SIG-M5 treated with dmso at 0.1 percent for 504 hours (cell line): Measurements from ENCODE around the gene ALKBH7.
A peak's percentile ranks its signal among the peaks of the same experiment; 100 is the strongest.

Source experiments
- DNase-seq: peaks from one replicate; lab custom pipeline; 2025; ENCODE audit not compliant: unreplicated experiment; lab: John Stamatoyannopoulos, UW

ALKBH7 gene

GRCh38 chr19:6364353-6364752 is 8.2 kb upstream of the ALKBH7 start:
- DNase-seq, result no peak

GRCh38 chr19:6373096-6373812 is 660 bp downstream of the ALKBH7 start:
- peak; percentile 94 for DNase-seq

GRCh38 chr19:6373813-6374108 is 1.2 kb downstream of the ALKBH7 start:
- DNase-seq, result no peak

GRCh38 chr19:6374161-6374709 is 1.6 kb downstream of the ALKBH7 start:
- no peak for DNase-seq

- no peak for DNase-seq
Measured at GRCh38 chr19:6374711-6375410, 2.3 kb downstream of the ALKBH7 start.

GRCh38 chr19:6375411-6376010 is 2.9 kb downstream of the ALKBH7 start, which contains the start of gene PSPN:
Gene PSPN, minus strand, starts transcription at chr19:6375933. Its CDS starts 84 bp downstream, at chr19:6375849.
- DNase-seq, result no peak

- DNase-seq, result no peak
Measured at GRCh38 chr19:6376512-6377190, 4.1 kb downstream of the ALKBH7 start.

- DNase-seq, result no peak
Measured at GRCh38 chr19:6378041-6378440, 5.4 kb downstream of the ALKBH7 start.

GRCh38 chr19:6378486-6378885 is 5.9 kb downstream of the ALKBH7 start:
- DNase-seq, result no peak

- no peak for DNase-seq
Measured at GRCh38 chr19:6379744-6380143, 7.2 kb downstream of the ALKBH7 start.

GRCh38 chr19:6381030-6381750 is 8.6 kb downstream of the ALKBH7 start:
- DNase-seq, result no peak

- DNase-seq, result no peak
Measured at GRCh38 chr19:6383188-6383587, 10.6 kb downstream of the ALKBH7 start.

- no peak for DNase-seq
Measured at GRCh38 chr19:6384381-6384780, 11.8 kb downstream of the ALKBH7 start.

- no peak for DNase-seq
Measured at GRCh38 chr19:6387372-6387771, 14.8 kb downstream of the ALKBH7 start.

GRCh38 chr19:6392221-6393073 is 19.9 kb downstream of the ALKBH7 start:
- no peak for DNase-seq

- peak; percentile 84 for DNase-seq
Measured at GRCh38 chr19:6393074-6393982, 20.7 kb downstream of the ALKBH7 start, which contains the start of gene GTF2F1. Gene GTF2F1, minus strand, starts transcription at chr19:6393164. Its CDS starts 169 bp downstream, at chr19:6392995.

GRCh38 chr19:6393983-6394412 is 21.4 kb downstream of the ALKBH7 start:
- DNase-seq, result peak; percentile 71

GRCh38 chr19:6394831-6395230 is 22.2 kb downstream of the ALKBH7 start:
- no peak for DNase-seq

- no peak for DNase-seq
Measured at GRCh38 chr19:6396305-6396704, 23.7 kb downstream of the ALKBH7 start.
